H9 (cell line): ENCODE measurements around the gene MRPL16. TPM values are rescaled to one million over a fixed set of nuclear protein-coding genes. Genes with fewer than 3 reads are reported as not detected.
A peak's percentile ranks its signal among the peaks of the same experiment; 100 is the strongest.

Experiments
- DNase-seq: peaks from one replicate; pipeline ENCODE4 v3.0.0-alpha.2; 2017
- H2AFZ ChIP-seq: one replicate; pipeline ENCODE4 v1.6.1; 2013; ENCODE audit warnings: mild to moderate bottlenecking, low read length, control low read depth, moderate library complexity
- H2AK5ac ChIP-seq: 2 replicates; pipeline ENCODE4 v1.6.1; 2013; ENCODE audit warnings: low read length, control low read depth, mixed read lengths; ENCODE audit not compliant: insufficient read length
- H2BK120ac ChIP-seq: one replicate; pipeline ENCODE4 v1.6.1; 2013; ENCODE audit warnings: low read depth, mild to moderate bottlenecking, low read length, control low read depth, inconsistent platforms; ENCODE audit not compliant: poor library complexity, severe bottlenecking
- H2BK12ac ChIP-seq: 2 replicates; pipeline ENCODE4 v1.6.1; 2013; ENCODE audit warnings: low read length, control low read depth, mixed read lengths, low read depth; ENCODE audit not compliant: insufficient read length
- H2BK15ac ChIP-seq: 2 replicates; pipeline ENCODE4 v1.6.1; 2013; ENCODE audit warnings: low read depth, low read length, control low read depth
- H2BK20ac ChIP-seq: one replicate; pipeline ENCODE4 v1.6.1; 2013; ENCODE audit warnings: low read depth, mild to moderate bottlenecking, low read length, control low read depth, inconsistent platforms; ENCODE audit not compliant: poor library complexity, severe bottlenecking
- H2BK5ac ChIP-seq: 2 replicates; pipeline ENCODE4 v1.6.1; 2013; ENCODE audit warnings: low read length, control low read depth, mixed read lengths; ENCODE audit not compliant: insufficient read length
- H3K14ac ChIP-seq: 2 replicates; pipeline ENCODE4 v1.6.1; 2013; ENCODE audit warnings: low read length, control low read depth; ENCODE audit not compliant: insufficient read depth
- H3K18ac ChIP-seq: 2 replicates; pipeline ENCODE4 v1.6.1; 2013; ENCODE audit warnings: low read depth, mild to moderate bottlenecking, mixed read lengths, low read length, control low read depth; ENCODE audit not compliant: insufficient read length
- H3K23ac ChIP-seq: 2 replicates; pipeline ENCODE4 v1.6.1; 2013; ENCODE audit warnings: low read length, control low read depth, mixed read lengths, low read depth; ENCODE audit not compliant: insufficient read length
- H3K23me2 ChIP-seq: 2 replicates; pipeline ENCODE4 v1.6.1; 2013; ENCODE audit warnings: low read depth, mild to moderate bottlenecking, mixed read lengths, low read length, control low read depth; ENCODE audit not compliant: insufficient read length, poor library complexity, severe bottlenecking
- H3K27ac ChIP-seq: 2 replicates; pipeline ENCODE4 v1.5.1; 2013; ENCODE audit warnings: low read length, control low read depth, mixed read lengths, low read depth; ENCODE audit not compliant: insufficient read length
- H3K27me3 ChIP-seq: 2 replicates; pipeline ENCODE4 v1.6.1; 2013; ENCODE audit warnings: low read length, control low read depth, inconsistent platforms; ENCODE audit not compliant: insufficient read depth
- H3K4ac ChIP-seq: 2 replicates; pipeline ENCODE4 v1.6.1; 2013; ENCODE audit warnings: low read depth, mild to moderate bottlenecking, control low read depth, inconsistent platforms, low read length, moderate library complexity
- H3K4me1 ChIP-seq: 2 replicates; pipeline ENCODE4 v1.6.1; 2013; ENCODE audit warnings: low read length, control low read depth, inconsistent platforms; ENCODE audit not compliant: insufficient read depth
- H3K4me2 ChIP-seq: 2 replicates; pipeline ENCODE4 v1.6.1; 2013; ENCODE audit warnings: low read length, control low read depth, mixed read lengths; ENCODE audit not compliant: insufficient read length, insufficient read depth
- H3K56ac ChIP-seq: 2 replicates; pipeline ENCODE4 v1.6.1; 2013; ENCODE audit warnings: low read depth, mild to moderate bottlenecking, mixed read lengths, low read length, control low read depth; ENCODE audit not compliant: insufficient read length
- H3K79me1 ChIP-seq: 2 replicates; pipeline ENCODE4 v1.6.1; 2013; ENCODE audit warnings: low read depth, mild to moderate bottlenecking, moderate library complexity, low read length, control low read depth, inconsistent platforms; ENCODE audit not compliant: insufficient read depth, poor library complexity, severe bottlenecking
- H3K79me2 ChIP-seq: 2 replicates; pipeline ENCODE4 v1.6.1; 2013; ENCODE audit warnings: low read length, control low read depth, inconsistent platforms; ENCODE audit not compliant: insufficient read depth
- H3K9ac ChIP-seq: 2 replicates; pipeline ENCODE4 v1.6.1; 2013; ENCODE audit warnings: low read length, control low read depth, mixed read lengths; ENCODE audit not compliant: insufficient read length; ENCODE audit errors: extremely low read depth
- H3K9me3 ChIP-seq: one replicate; pipeline ENCODE4 v1.6.1; 2013; ENCODE audit warnings: low read depth, low read length, inconsistent platforms; ENCODE audit not compliant: control insufficient read depth
- H3T11ph ChIP-seq: one replicate; pipeline ENCODE4 v1.6.1; 2013; ENCODE audit warnings: mild to moderate bottlenecking, low read length, control low read depth, inconsistent platforms
- H4K20me1 ChIP-seq: one replicate; pipeline ENCODE4 v1.6.1; 2013; ENCODE audit not compliant: control insufficient read depth, insufficient read length, insufficient read depth
- H4K5ac ChIP-seq: 2 replicates; pipeline ENCODE4 v1.6.1; 2013; ENCODE audit warnings: low read depth, mild to moderate bottlenecking, mixed read lengths, low read length, control low read depth; ENCODE audit not compliant: insufficient read length
- H4K8ac ChIP-seq: replicated peaks from 2 replicates; pipeline ENCODE4 v1.6.1; 2013; ENCODE audit warnings: low read length, control low read depth, mixed read lengths, low read depth; ENCODE audit not compliant: insufficient read length
- H4K91ac ChIP-seq: 2 replicates; pipeline ENCODE4 v1.6.1; 2013; ENCODE audit warnings: low read depth, mild to moderate bottlenecking, moderate library complexity, mixed read lengths, low read length, control low read depth; ENCODE audit not compliant: insufficient read length
- H3K27ac Mint-ChIP-seq, 3 experiments: 2 replicates in 2 of 3; 3 replicates in 1 of 3; pipeline ENCODE4 v1.8.0; 2020 to 2021; ENCODE audit warnings: mixed read lengths in 3 of 3, mild to moderate bottlenecking in 1 of 3, moderate library complexity in 1 of 3
- H3K27me3 Mint-ChIP-seq: 2 replicates; pipeline ENCODE4 v1.8.0; 2021; ENCODE audit warnings: low read depth, mild to moderate bottlenecking, moderate library complexity, mixed read lengths
- H3K36me3 Mint-ChIP-seq, 3 experiments: 2 replicates in 2 of 3; 3 replicates in 1 of 3; pipeline ENCODE4 v1.8.0; 2020 to 2021; ENCODE audit warnings: low read depth in 3 of 3, mixed read lengths in 3 of 3; ENCODE audit not compliant: insufficient read depth in 1 of 3
- H3K4me1 Mint-ChIP-seq, 2 experiments: 2 replicates each; pipeline ENCODE4 v1.8.0; 2020; ENCODE audit warnings: mixed read lengths in 2 of 2
- H3K4me3 Mint-ChIP-seq, 2 experiments: 2 replicates in 1 of 2; 3 replicates in 1 of 2; pipeline ENCODE4 v1.8.0; 2020 to 2021; ENCODE audit warnings: mild to moderate bottlenecking in 2 of 2, mixed read lengths in 2 of 2, moderate library complexity in 1 of 2
- H3K9me3 Mint-ChIP-seq, 2 experiments: 2 replicates in 1 of 2; 3 replicates in 1 of 2; pipeline ENCODE4 v1.8.0; 2020; ENCODE audit warnings: mild to moderate bottlenecking in 2 of 2, mixed read lengths in 2 of 2, moderate library complexity in 1 of 2
- CTCF ChIP-seq: fragments of 200-600 bp; sonication (generic); conservative IDR thresholded peaks from 3 replicates; pipeline ENCODE4 v1.8.0; 2021; ENCODE audit warnings: antibody characterized with exemption, mild to moderate bottlenecking
- WGBS: extraction: QIAGEN DNeasy Blood & Tissue Kit; methylation state at CpG from one replicate; pipeline ENCODE4 v1.1.7; 2013; ENCODE audit warnings: missing lambda C conversion rate, low lambda C conversion rate, mixed read lengths; ENCODE audit not compliant: insufficient read length; ENCODE audit errors: extremely low coverage; 5-methylcytosine and 5-hydroxymethylcytosine counted together
- total RNA-seq: library from RNA; stranded (reverse); gene quantifications from 2 replicates; pipeline ENCODE4 v1.2.1, GENCODE V29; 2021

Gene MRPL16
- total RNA-seq, 1 experiment from 2014 or later, result 87.1 TPM

GRCh38 chr11:59779487-59779886 is 31.1 kb downstream of the MRPL16 start:
- no peak overlapping the region for H3K4ac ChIP-seq
- no peak overlapping the region for H3K23ac ChIP-seq
- no peaks in the 10 kb centered on the region for H3K9me3 ChIP-seq
- Mint-ChIP-seq H3K36me3 (peaks cover 34 to 43% (median 40%) of the 10 kb centered on the region in 3 experiments), H3K27me3 (no peaks in the 10 kb centered on the region), H3K27ac (peak overlapping the region in 2 of 3 experiments; percentile 24 to 36; a peak in 1 of 7 replicates), H3K9me3 (peaks cover 5 to 7% of the 10 kb centered on the region in 2 experiments; a peak in 4 of 5 replicates), H3K4me3 (no peak overlapping the region), H3K4me1 (peaks cover 0 to 6% of the 10 kb centered on the region in 2 experiments; a peak in 2 of 4 replicates)
- H3K27ac ChIP-seq, result no peak overlapping the region
- TF ChIP-seq CTCF, result no peak
- no peak overlapping the region for H3K9ac ChIP-seq
- no CpG with 5 or more reads among the region's 1 CpG for WGBS
- no peak overlapping the region for H2AFZ ChIP-seq
- H3K14ac ChIP-seq, result no peak overlapping the region
- no peaks in the 10 kb centered on the region for H3K27me3 ChIP-seq
- no peaks in the 10 kb centered on the region for H4K20me1 ChIP-seq
- no peak overlapping the region for H4K91ac ChIP-seq
- no peak overlapping the region for H2BK12ac ChIP-seq
- H3K79me2 ChIP-seq, result no peaks in the 10 kb centered on the region
- H3K4me2 ChIP-seq, result no peak overlapping the region
- no peak for DNase-seq
- H2BK5ac ChIP-seq, result no peak overlapping the region
- no peak overlapping the region for H2BK15ac ChIP-seq
- no peak overlapping the region for H2BK20ac ChIP-seq
- H4K5ac ChIP-seq, result no peak overlapping the region
- H2AK5ac ChIP-seq, result no peak overlapping the region
- H3K56ac ChIP-seq, result no peak overlapping the region
- no peaks in the 10 kb centered on the region for H3K23me2 ChIP-seq
- no peak overlapping the region for H2BK120ac ChIP-seq
- no peaks in the 10 kb centered on the region for H3K79me1 ChIP-seq
- no peak overlapping the region for H4K8ac ChIP-seq
- H3K4me1 ChIP-seq, result no peaks in the 10 kb centered on the region
- H3K18ac ChIP-seq, result no peak overlapping the region
- H3T11ph ChIP-seq, result no peak overlapping the region
